Smooth muscle cell (in vitro differentiated cells): ENCODE data around the gene PPP1R1A. TPM values are rescaled to one million over a fixed set of nuclear protein-coding genes. Genes with fewer than 3 reads are reported as not detected.

Experiments
- DNase-seq: peaks from one replicate; lab custom pipeline; 2025; ENCODE audit not compliant: unreplicated experiment; lab: John Stamatoyannopoulos, UW
- H2AFZ ChIP-seq: fragments of 200-600 bp; sonication (generic); 2 replicates; pipeline ENCODE4 v1.6.0; 2016; ENCODE audit warnings: antibody characterized with exemption, low read depth, mild to moderate bottlenecking
- H3F3A ChIP-seq: fragments of 200-600 bp; sonication (generic); 2 replicates; pipeline ENCODE4 v1.6.0; 2017; ENCODE audit warnings: antibody characterized with exemption, low read depth
- H3K27ac ChIP-seq: fragments of 200-600 bp; sonication (generic); 2 replicates; pipeline ENCODE4 v1.5.1; 2016; ENCODE audit warnings: low read depth, mild to moderate bottlenecking
- H3K27me3 ChIP-seq: fragments of 200-600 bp; sonication (generic); 2 replicates; pipeline ENCODE4 v1.6.1; 2016; ENCODE audit warnings: low read depth, mild to moderate bottlenecking
- H3K36me3 ChIP-seq: fragments of 200-600 bp; sonication (generic); 2 replicates; pipeline ENCODE4 v1.5.1; 2016; ENCODE audit warnings: low read depth
- H3K4me1 ChIP-seq: fragments of 200-600 bp; sonication (generic); 2 replicates; pipeline ENCODE4 v1.5.1; 2016; ENCODE audit warnings: low read depth
- H3K4me2 ChIP-seq: fragments of 200-600 bp; sonication (generic); 2 replicates; pipeline ENCODE4 v1.6.0; 2016; ENCODE audit warnings: mild to moderate bottlenecking
- H3K4me3 ChIP-seq: fragments of 200-600 bp; sonication (generic); 2 replicates; pipeline ENCODE4 v1.5.1; 2016; ENCODE audit warnings: mild to moderate bottlenecking
- H3K79me2 ChIP-seq: fragments of 200-600 bp; sonication (generic); 2 replicates; pipeline ENCODE4 v1.6.0; 2016; ENCODE audit warnings: low read depth, mild to moderate bottlenecking
- H3K9ac ChIP-seq: fragments of 200-600 bp; sonication (generic); 2 replicates; pipeline ENCODE4 v1.6.0; 2016; ENCODE audit warnings: low read depth
- H3K9me3 ChIP-seq: fragments of 200-600 bp; sonication (generic); replicated peaks from 2 replicates; pipeline ENCODE4 v1.5.1; 2016; ENCODE audit warnings: low read depth
- H4K20me1 ChIP-seq: fragments of 200-600 bp; sonication (generic); 2 replicates; pipeline ENCODE4 v1.6.0; 2016; ENCODE audit warnings: low read depth
- WGBS: methylation state at CpG from one replicate; pipeline ENCODE4 v1.1.7; 2016; ENCODE audit warnings: low lambda C conversion rate; 5-methylcytosine and 5-hydroxymethylcytosine counted together
- polyA plus RNA-seq: library from polyadenylated mRNA; unstranded; fragments of >200 nt; fragmentation: Nextera tagmentation; extraction: Ambion mirVana; gene quantifications from 2 replicates; pipeline ENCODE4 v1.2.1, GENCODE V29; 2016
- total RNA-seq: library from RNA; depleted of rRNA; stranded (reverse); fragments of >200 nt; gene quantifications from 2 replicates; pipeline ENCODE4 v1.2.3, GENCODE V29; 2014
- TF ChIP-seq, protein P1 (sequence below): fragments of 200-600 bp; sonication (generic); IDR thresholded peaks from 2 replicates; pipeline ENCODE4 v1.5.1; 2017; ENCODE audit warnings: borderline replicate concordance, mild to moderate bottlenecking, antibody characterized with exemption; ENCODE audit not compliant: insufficient read depth, poor library complexity, severe bottlenecking

Gene PPP1R1A
- total and polyA plus RNA-seq, 2 experiments from 2014 or later = 0.31 TPM; not detected in 1

- DNase-seq = no peak
- H3K9me3 ChIP-seq = no peaks in the 10 kb centered on the region
- H3F3A ChIP-seq = no peaks in the 10 kb centered on the region
- no peak overlapping the region for H3K4me2 ChIP-seq
- H2AFZ ChIP-seq = no peak overlapping the region
- H3K27ac ChIP-seq = no peak overlapping the region
- no peak overlapping the region for H3K9ac ChIP-seq
- H3K36me3 ChIP-seq = no peaks in the 10 kb centered on the region
- no peaks in the 10 kb centered on the region for H3K79me2 ChIP-seq
- H4K20me1 ChIP-seq = no peaks in the 10 kb centered on the region
- 62% methylated on average over 5 of the region's 5 CpGs for WGBS
- TF ChIP-seq, protein P1, sequence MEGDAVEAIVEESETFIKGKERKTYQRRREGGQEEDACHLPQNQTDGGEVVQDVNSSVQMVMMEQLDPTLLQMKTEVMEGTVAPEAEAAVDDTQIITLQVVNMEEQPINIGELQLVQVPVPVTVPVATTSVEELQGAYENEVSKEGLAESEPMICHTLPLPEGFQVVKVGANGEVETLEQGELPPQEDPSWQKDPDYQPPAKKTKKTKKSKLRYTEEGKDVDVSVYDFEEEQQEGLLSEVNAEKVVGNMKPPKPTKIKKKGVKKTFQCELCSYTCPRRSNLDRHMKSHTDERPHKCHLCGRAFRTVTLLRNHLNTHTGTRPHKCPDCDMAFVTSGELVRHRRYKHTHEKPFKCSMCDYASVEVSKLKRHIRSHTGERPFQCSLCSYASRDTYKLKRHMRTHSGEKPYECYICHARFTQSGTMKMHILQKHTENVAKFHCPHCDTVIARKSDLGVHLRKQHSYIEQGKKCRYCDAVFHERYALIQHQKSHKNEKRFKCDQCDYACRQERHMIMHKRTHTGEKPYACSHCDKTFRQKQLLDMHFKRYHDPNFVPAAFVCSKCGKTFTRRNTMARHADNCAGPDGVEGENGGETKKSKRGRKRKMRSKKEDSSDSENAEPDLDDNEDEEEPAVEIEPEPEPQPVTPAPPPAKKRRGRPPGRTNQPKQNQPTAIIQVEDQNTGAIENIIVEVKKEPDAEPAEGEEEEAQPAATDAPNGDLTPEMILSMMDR = no peak
- no peaks in the 10 kb centered on the region for H3K4me1 ChIP-seq
- peaks cover 9% of the 10 kb centered on the region for H3K27me3 ChIP-seq
- no peak overlapping the region for H3K4me3 ChIP-seq
These were observed 15.6 kb downstream of the PPP1R1A start for GRCh38 chr12:54572881-54573280.

GRCh38 chr12:54571193-54572188 is 17.0 kb downstream of the PPP1R1A start:
- TF ChIP-seq, protein P1 = no peak
- peaks cover 2% of the 10 kb centered on the region for H3K4me1 ChIP-seq
- H3K36me3 ChIP-seq = no peaks in the 10 kb centered on the region
- no peak overlapping the region for H2AFZ ChIP-seq
- no peak for DNase-seq
- no peaks in the 10 kb centered on the region for H3K79me2 ChIP-seq
- H3K4me3 ChIP-seq = no peak overlapping the region
- H3K4me2 ChIP-seq = no peak overlapping the region
- H4K20me1 ChIP-seq = no peaks in the 10 kb centered on the region
- 67% methylated on average over 10 of the region's 10 CpGs for WGBS
- no peak overlapping the region for H3K9ac ChIP-seq
- no peak overlapping the region for H3K27ac ChIP-seq
- H3K27me3 ChIP-seq = peaks cover 12% of the 10 kb centered on the region
- H3F3A ChIP-seq = no peaks in the 10 kb centered on the region
- no peaks in the 10 kb centered on the region for H3K9me3 ChIP-seq

DNA sequence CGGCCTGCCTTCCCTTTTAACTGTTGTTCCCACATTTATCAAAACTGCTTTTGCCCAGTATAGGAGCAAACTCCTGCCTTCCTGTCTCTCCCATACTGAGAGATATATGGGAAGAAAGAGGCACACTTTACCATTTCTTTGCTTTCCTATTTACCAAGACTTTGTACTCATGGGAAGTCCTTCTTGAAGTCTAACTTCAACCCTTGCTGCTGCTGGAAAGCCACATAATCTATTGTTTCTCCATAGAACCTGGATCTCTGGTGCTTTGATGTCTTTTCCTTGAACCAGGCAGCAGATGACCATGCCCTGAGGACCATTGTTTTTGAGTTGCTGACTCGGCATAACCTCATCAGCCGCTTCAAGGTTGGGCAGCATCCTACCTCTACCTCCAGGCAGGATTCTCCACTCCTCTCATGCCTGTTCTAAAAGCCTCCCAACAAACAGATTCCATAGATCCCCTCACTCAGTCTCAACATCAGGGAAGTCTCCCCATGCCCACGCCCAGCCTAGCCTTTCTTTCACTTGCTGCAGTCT is 18.4 kb downstream of the PPP1R1A start:
- Histone ChIP-seq H3K9ac (no peak overlapping the region), H3K79me2 (no peaks in the 10 kb centered on the region), H3K4me3 (no peak overlapping the region), H3K4me1 (peaks cover 16% of the 10 kb centered on the region), H4K20me1 (no peaks in the 10 kb centered on the region), H3K36me3 (no peaks in the 10 kb centered on the region), H3F3A (no peaks in the 10 kb centered on the region), H3K4me2 (no peak overlapping the region), H3K27me3 (peaks cover 21% of the 10 kb centered on the region), H3K9me3 (no peaks in the 10 kb centered on the region), H3K27ac (no peak overlapping the region), H2AFZ (no peak overlapping the region)
- DNase-seq = no peak
- WGBS = 100% methylated on average over 4 of the region's 4 CpGs
- TF ChIP-seq, protein P1 = no peak
